Breast epithelium (tissue), 4 donors: ENCODE results near the gene C2orf76. TPM values are rescaled to one million over a fixed set of nuclear protein-coding genes. Genes with fewer than 3 reads are reported as not detected.

Source experiments
- DNase-seq, 2 donors: peaks; one replicate each; pipeline ENCODE4 v3.0.0-alpha.2; 2019; ENCODE audit warnings: low spot score in 2 of 2
- H3K27ac ChIP-seq, 2 donors: fragments of 200-600 bp; sonication (generic) in 1 of 2; one replicate each; pipeline ENCODE4 v1.5.1; 2016 to 2019; ENCODE audit warnings: mild to moderate bottlenecking in 1 of 2
- H3K27me3 ChIP-seq, 2 donors: fragments of 200-600 bp; sonication (generic) in 1 of 2; one replicate each; pipeline versions ENCODE4 v1.5.1 to v1.6.0; 2017 to 2019; ENCODE audit warnings: control low read depth in 1 of 2, mild to moderate bottlenecking in 1 of 2
- H3K36me3 ChIP-seq: fragments of 200-600 bp; one replicate; pipeline ENCODE4 v1.5.1; 2019
- H3K4me1 ChIP-seq, 2 donors: fragments of 200-600 bp; sonication (generic); one replicate each; pipeline ENCODE4 v1.5.1; 2016 to 2019; ENCODE audit warnings: control low read depth in 1 of 2
- H3K4me3 ChIP-seq, 3 donors: fragments of 200-600 bp; sonication (generic); 1 replicate in 2 of 3; 2 replicates in 1 of 3; pipeline ENCODE4 v1.5.1; 2016 to 2019; ENCODE audit warnings: mild to moderate bottlenecking in 3 of 3, moderate library complexity in 2 of 3
- H3K9me3 ChIP-seq, 2 donors: fragments of 200-600 bp; sonication (generic) in 1 of 2; one replicate each; pipeline ENCODE4 v1.5.1; 2016 to 2019; ENCODE audit warnings: control low read depth in 1 of 2
- CTCF ChIP-seq, 3 donors: fragments of 450-650 bp; IDR thresholded peaks; one replicate each; pipeline ENCODE4 v1.5.1; 2016 to 2017; ENCODE audit warnings: antibody characterized with exemption in 3 of 3, mild to moderate bottlenecking in 3 of 3, moderate library complexity in 3 of 3
- POLR2A ChIP-seq: fragments of 450-650 bp; IDR thresholded peaks from one replicate; pipeline ENCODE4 v1.6.1; 2016; ENCODE audit warnings: antibody characterized with exemption, mild to moderate bottlenecking, moderate library complexity
- POLR2AphosphoS5 ChIP-seq, 3 donors: sonication (generic); formaldehyde crosslinking; IDR thresholded peaks; one replicate each; pipeline ENCODE4 v1.6.1; 2017; ENCODE audit warnings: antibody characterized with exemption in 3 of 3
- intact Hi-C: fragments of 100-400 bp; cut with DNase I; formaldehyde crosslinking; loops from one replicate; pipeline ENCODE4 v1.15.1; 2023; ENCODE audit warnings: low total_unique reads
- total RNA-seq, 3 donors: library from RNA; depleted of rRNA; stranded (reverse); fragments of >200 nt; gene quantifications; one replicate each; pipeline ENCODE4 v1.1.0, GENCODE V29; 2016

C2orf76 gene
- total RNA-seq, 3 donors from 2014 or later, result 12.5 to 17.0 (median 13.0) TPM

- TF ChIP-seq POLR2AphosphoS5 (IDR thresholded peaks at IDR 0.05) (no peak), CTCF (IDR thresholded peaks at IDR 0.05) (no peak), POLR2A (no peak)
- H3K4me3 ChIP-seq, result no peak overlapping the region
- no peaks in the 10 kb centered on the region for H3K4me1 ChIP-seq
- no peak for DNase-seq
- intact Hi-C loops, result no loop called here
- no peaks in the 10 kb centered on the region for H3K27me3 ChIP-seq
- no peaks in the 10 kb centered on the region for H3K9me3 ChIP-seq
- H3K27ac ChIP-seq, result no peak overlapping the region
- no peaks in the 10 kb centered on the region for H3K36me3 ChIP-seq
These were observed 101.0 kb downstream of the C2orf76 start for GRCh38 chr2:119265693-119266066.

GRCh38 chr2:119264781-119265692 is 101.6 kb downstream of the C2orf76 start:
- TF ChIP-seq POLR2A (no peak), CTCF (IDR thresholded peaks at IDR 0.05) (peak; percentile 29 to 70 (median 55))
- H3K9me3 ChIP-seq, result no peaks in the 10 kb centered on the region
- H3K4me1 ChIP-seq, result no peaks in the 10 kb centered on the region
- H3K27ac ChIP-seq, result no peak overlapping the region
- DNase-seq, result no peak
- intact Hi-C loops, result no loop called here
- no peak overlapping the region for H3K4me3 ChIP-seq
- H3K27me3 ChIP-seq, result no peaks in the 10 kb centered on the region
- H3K36me3 ChIP-seq, result no peaks in the 10 kb centered on the region

- Histone ChIP-seq H3K27ac (no peak overlapping the region), H3K36me3 (no peaks in the 10 kb centered on the region), H3K4me3 (no peak overlapping the region), H3K9me3 (no peaks in the 10 kb centered on the region), H3K27me3 (no peaks in the 10 kb centered on the region), H3K4me1 (no peaks in the 10 kb centered on the region)
- intact Hi-C loops, result no loop called here
- no peak for DNase-seq
- no peak for TF ChIP-seq CTCF (IDR thresholded peaks at IDR 0.05)
- no peak for TF ChIP-seq POLR2AphosphoS5 (IDR thresholded peaks at IDR 0.05)
- no peak for TF ChIP-seq POLR2A
These were observed 103.0 kb downstream of the C2orf76 start for GRCh38 chr2:119263656-119264055.

- Histone ChIP-seq H3K36me3 (no peaks in the 10 kb centered on the region), H3K27me3 (no peaks in the 10 kb centered on the region), H3K9me3 (no peaks in the 10 kb centered on the region), H3K4me1 (no peaks in the 10 kb centered on the region), H3K27ac (no peak overlapping the region), H3K4me3 (no peak overlapping the region)
- TF ChIP-seq POLR2A (no peak), POLR2AphosphoS5 (IDR thresholded peaks at IDR 0.05) (no peak), CTCF (IDR thresholded peaks at IDR 0.05) (no peak)
- no peak for DNase-seq
- intact Hi-C loops, result no loop called here
These were observed 103.6 kb downstream of the C2orf76 start for GRCh38 chr2:119263025-119263424.

GRCh38 chr2:119261493-119262225 is 105.0 kb downstream of the C2orf76 start:
- H3K9me3 ChIP-seq, result no peaks in the 10 kb centered on the region
- no peak for TF ChIP-seq POLR2AphosphoS5 (IDR thresholded peaks at IDR 0.05)
- no peak for TF ChIP-seq CTCF (IDR thresholded peaks at IDR 0.05)
- no peak for TF ChIP-seq POLR2A
- H3K27me3 ChIP-seq, result no peaks in the 10 kb centered on the region
- no peaks in the 10 kb centered on the region for H3K4me1 ChIP-seq
- DNase-seq, result no peak
- no peaks in the 10 kb centered on the region for H3K36me3 ChIP-seq
- intact Hi-C loops, result no loop called here
- no peak overlapping the region for H3K4me3 ChIP-seq
- no peak overlapping the region for H3K27ac ChIP-seq
